GM12801 (cell line): ENCODE measurements around the gene HACD4.

Source experiments
- CTCF ChIP-seq: IDR thresholded peaks from one replicate; pipeline ENCODE4 v1.5.1; 2011; ENCODE audit warnings: control low read depth; ENCODE audit not compliant: insufficient read length; ENCODE audit errors: extremely low read depth

Gene HACD4

DNA sequence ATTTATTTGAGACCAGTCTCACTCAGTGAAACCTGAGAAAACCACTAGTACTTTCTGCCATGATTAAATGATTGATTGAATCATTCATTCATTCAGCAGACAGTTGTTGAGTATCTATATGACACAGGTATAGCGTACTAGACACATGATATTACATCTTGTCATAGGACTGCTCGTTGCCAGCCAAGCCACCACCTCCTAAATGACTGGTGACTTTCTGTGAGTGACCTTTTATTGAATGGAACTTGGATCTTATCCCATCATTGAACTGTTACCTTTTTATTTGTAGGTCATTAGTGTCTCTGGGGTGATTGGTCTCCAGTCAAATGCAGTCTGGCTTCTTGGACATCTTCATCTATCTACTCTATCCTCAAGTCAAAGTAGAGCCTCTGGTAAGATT lies 80.7 kb downstream of the HACD4 start:
- TF ChIP-seq CTCF: no peak
